ENCODE data around the gene COL18A1. TPM values are rescaled to one million over a fixed set of nuclear protein-coding genes. Genes with fewer than 3 reads are reported as not detected.

The COL18A1 gene
- total RNA-seq, 1 donor from 2014 or later = 52.6 TPM

- Histone ChIP-seq H3F3A (ENCODE audit: low read depth) (peaks cover 27% of the 10 kb centered on the region), H3K27me3 (no peaks in the 10 kb centered on the region), H2AFZ (replicated peaks) (no peak overlapping the region), H3K9me3 (ENCODE audit: low read depth) (no peaks in the 10 kb centered on the region), H3K4me2 (no peak overlapping the region), H3K9ac (no peak overlapping the region), H3K4me3 (no peak overlapping the region), H3K27ac (no peak overlapping the region), H4K20me1 (ENCODE audit: low read depth) (peaks cover 48% of the 10 kb centered on the region), H3K4me1 (peaks cover 30% of the 10 kb centered on the region), H3K79me2 (ENCODE audit: low read depth) (peaks cover 37% of the 10 kb centered on the region), H3K36me3 (no peaks in the 10 kb centered on the region)
- Mint-ChIP-seq H3K27ac (no peak overlapping the region), H3K27me3 (ENCODE audit: insufficient read depth, low read depth) (peaks cover 4% of the 10 kb centered on the region), H3K9me3 (no peaks in the 10 kb centered on the region), H3K4me3 (no peak overlapping the region), H3K4me1 (peaks cover 33% of the 10 kb centered on the region), H3K36me3 (peaks cover 13% of the 10 kb centered on the region)
- TF ChIP-seq CTCF (IDR thresholded peaks at IDR 0.05) (no peak), EZH2 (IDR thresholded peaks at IDR 0.05) (no peak), EZH2phosphoT487 (IDR thresholded peaks at IDR 0.05) (no peak)
- DNase-seq (ENCODE audit: low spot score) = no peak
Observed at GRCh38 chr21:45473496-45474322, 68.7 kb downstream of the COL18A1 start.

- H3K36me3 ChIP-seq = no peaks in the 10 kb centered on the region
- peaks cover 17% of the 10 kb centered on the region for H3K36me3 Mint-ChIP-seq
- no peak overlapping the region for H3K9ac ChIP-seq
Observed at GRCh38 chr21:45474323-45474950, 69.5 kb downstream of the COL18A1 start.

GRCh38 chr21:45475004-45475685, 70.2 kb downstream of the COL18A1 start:
- Histone ChIP-seq H4K20me1 (ENCODE audit: low read depth) (peaks cover 34% of the 10 kb centered on the region), H3K4me2 (no peak overlapping the region), H3K4me3 (no peak overlapping the region), H3K27me3 (no peaks in the 10 kb centered on the region), H3K27ac (no peak overlapping the region), H2AFZ (replicated peaks) (no peak overlapping the region), H3K9ac (no peak overlapping the region), H3K79me2 (ENCODE audit: low read depth) (peaks cover 34% of the 10 kb centered on the region), H3F3A (ENCODE audit: low read depth) (peaks cover 20% of the 10 kb centered on the region), H3K4me1 (peaks cover 18% of the 10 kb centered on the region), H3K9me3 (ENCODE audit: low read depth) (no peaks in the 10 kb centered on the region), H3K36me3 (no peaks in the 10 kb centered on the region)
- Mint-ChIP-seq H3K4me1 (peaks cover 23% of the 10 kb centered on the region), H3K36me3 (peaks cover 18% of the 10 kb centered on the region), H3K27me3 (ENCODE audit: insufficient read depth, low read depth) (peaks cover 7% of the 10 kb centered on the region), H3K4me3 (no peak overlapping the region), H3K9me3 (no peaks in the 10 kb centered on the region), H3K27ac (no peak overlapping the region)
- no peak for DNase-seq (ENCODE audit: low spot score)
- no peak for TF ChIP-seq EZH2 (IDR thresholded peaks at IDR 0.05)
- TF ChIP-seq EZH2phosphoT487 (IDR thresholded peaks at IDR 0.05) = no peak
- no peak for TF ChIP-seq CTCF (IDR thresholded peaks at IDR 0.05)

More at GRCh38 chr21:45474323-45474950, 69.5 kb downstream of the COL18A1 start:
- Histone ChIP-seq H3K4me2 (no peak overlapping the region), H3K4me3 (no peak overlapping the region), H3K9me3 (ENCODE audit: low read depth) (no peaks in the 10 kb centered on the region), H3K27ac (no peak overlapping the region), H4K20me1 (ENCODE audit: low read depth) (peaks cover 41% of the 10 kb centered on the region), H3F3A (ENCODE audit: low read depth) (peaks cover 27% of the 10 kb centered on the region), H3K4me1 (peaks cover 24% of the 10 kb centered on the region), H3K27me3 (no peaks in the 10 kb centered on the region), H3K79me2 (ENCODE audit: low read depth) (peaks cover 37% of the 10 kb centered on the region), H2AFZ (replicated peaks) (no peak overlapping the region)
- Mint-ChIP-seq H3K27ac (no peak overlapping the region), H3K4me3 (peak overlapping the region; percentile 1), H3K9me3 (no peaks in the 10 kb centered on the region), H3K4me1 (peaks cover 30% of the 10 kb centered on the region), H3K27me3 (ENCODE audit: insufficient read depth, low read depth) (peaks cover 6% of the 10 kb centered on the region)
- no peak for TF ChIP-seq EZH2phosphoT487 (IDR thresholded peaks at IDR 0.05)
- TF ChIP-seq EZH2 (IDR thresholded peaks at IDR 0.05) = no peak
- no peak for TF ChIP-seq CTCF (IDR thresholded peaks at IDR 0.05)
- DNase-seq (ENCODE audit: low spot score) = no peak
